GM19397 (cell line): ENCODE results near the gene KLF4.
A peak's percentile ranks its signal among the peaks of the same experiment; 100 is the strongest.
"Not testable (repeated sequence)": the region's sequence is repeated elsewhere in the genome, so short reads cannot be mapped to it uniquely, and the experiment has no call there.

Source experiments
- ATAC-seq: cut with Tn5 transposase; IDR thresholded peaks from one replicate; pipeline ENCODE4 v1.9.1; 2021; ENCODE audit warnings: mild to moderate bottlenecking, moderate library complexity; ENCODE audit not compliant: unreplicated experiment

The KLF4 gene

GRCh38 chr9:107489687-107490605, at the start of gene KLF4:
Gene KLF4 (minus strand): TSS chr9:107489769. CDS start chr9:107489172, 597 bp downstream.
- ATAC-seq: peak; percentile 77

GRCh38 chr9:107536462-107536861, 46.9 kb upstream of the KLF4 start:
- ATAC-seq: no peak

GRCh38 chr9:107534510-107535078, 45.0 kb upstream of the KLF4 start:
- no peak for ATAC-seq

GRCh38 chr9:107530679-107531078, 41.1 kb upstream of the KLF4 start:
- no peak for ATAC-seq

DNA sequence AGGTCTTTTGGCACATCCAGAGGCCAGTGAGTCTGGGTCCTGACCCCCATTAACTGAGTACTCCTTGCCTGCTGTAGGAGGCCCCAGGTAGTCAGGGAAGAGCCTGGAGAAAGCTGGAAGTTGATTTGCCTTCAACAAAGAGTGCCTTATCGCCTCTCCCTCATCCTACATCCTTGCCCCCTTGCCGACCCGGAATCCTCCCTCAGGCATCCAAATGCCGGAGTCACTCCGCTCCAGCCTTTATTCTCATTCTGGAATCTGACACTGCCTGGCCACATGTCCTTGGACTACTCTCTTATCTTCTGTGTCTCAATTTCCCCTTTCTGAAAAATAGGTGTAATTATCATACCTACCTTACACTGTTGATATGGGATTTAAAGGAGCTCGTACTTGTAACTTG, 39.1 kb upstream of the KLF4 start:
- ATAC-seq: no peak

DNA sequence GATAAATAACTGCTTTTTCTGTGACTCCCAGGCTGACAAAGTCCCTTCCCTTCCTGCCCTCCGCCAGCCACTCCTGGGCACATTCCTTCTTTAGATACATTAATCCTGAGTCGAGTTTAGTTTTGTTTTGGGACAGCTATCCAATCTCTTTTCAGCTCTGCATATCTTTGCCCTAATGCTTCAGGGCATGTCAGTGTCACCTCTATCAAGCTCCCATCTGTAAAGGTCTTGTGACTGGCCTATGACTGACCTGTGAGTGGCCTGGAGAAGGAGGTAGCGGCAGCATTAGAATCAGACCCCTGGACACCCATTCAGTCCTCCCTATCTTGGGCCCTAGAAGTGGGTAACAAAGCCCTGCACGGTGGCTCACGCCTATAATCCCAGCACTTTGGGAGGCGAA, 34.0 kb upstream of the KLF4 start:
- ATAC-seq: no peak

- no peak for ATAC-seq
Observed at GRCh38 chr9:107520186-107520585, 30.6 kb upstream of the KLF4 start.

DNA sequence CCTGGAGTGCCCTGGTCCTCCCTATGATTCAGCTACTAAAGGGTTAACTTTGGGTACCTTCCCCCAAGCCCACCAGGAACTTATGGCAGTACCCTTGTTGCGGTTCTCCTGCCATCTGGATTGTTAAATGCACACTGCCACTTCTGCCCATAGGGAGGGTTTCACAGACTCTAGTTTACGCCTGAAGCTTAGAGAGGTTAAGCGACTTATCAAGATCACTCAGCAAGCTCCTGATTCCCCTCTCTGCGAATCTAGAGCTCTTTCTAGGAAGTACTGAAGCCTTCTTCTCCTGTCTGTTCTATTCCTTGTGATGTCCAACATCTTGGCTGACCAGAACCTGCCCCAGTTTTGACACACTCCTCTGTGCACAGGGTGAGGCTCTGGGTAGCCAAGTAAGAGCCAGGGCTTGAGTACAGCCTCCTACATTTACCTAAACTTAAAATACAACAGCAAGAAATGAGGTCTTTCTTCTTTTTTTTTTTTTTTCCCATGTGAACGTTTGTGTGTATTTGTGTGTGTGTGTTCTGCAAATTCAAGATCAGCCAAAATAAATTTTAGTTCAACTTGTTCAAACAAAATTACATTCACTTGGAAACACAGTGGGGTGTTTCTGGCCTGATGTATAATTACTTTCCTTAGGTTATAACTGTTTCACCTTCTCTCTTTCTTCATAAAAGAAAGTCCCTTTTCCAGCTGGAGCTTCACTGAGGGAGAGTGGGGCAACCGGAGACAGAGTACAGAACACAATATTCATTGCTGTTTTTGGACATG, 28.7 kb upstream of the KLF4 start:
- ATAC-seq: no peak

DNA sequence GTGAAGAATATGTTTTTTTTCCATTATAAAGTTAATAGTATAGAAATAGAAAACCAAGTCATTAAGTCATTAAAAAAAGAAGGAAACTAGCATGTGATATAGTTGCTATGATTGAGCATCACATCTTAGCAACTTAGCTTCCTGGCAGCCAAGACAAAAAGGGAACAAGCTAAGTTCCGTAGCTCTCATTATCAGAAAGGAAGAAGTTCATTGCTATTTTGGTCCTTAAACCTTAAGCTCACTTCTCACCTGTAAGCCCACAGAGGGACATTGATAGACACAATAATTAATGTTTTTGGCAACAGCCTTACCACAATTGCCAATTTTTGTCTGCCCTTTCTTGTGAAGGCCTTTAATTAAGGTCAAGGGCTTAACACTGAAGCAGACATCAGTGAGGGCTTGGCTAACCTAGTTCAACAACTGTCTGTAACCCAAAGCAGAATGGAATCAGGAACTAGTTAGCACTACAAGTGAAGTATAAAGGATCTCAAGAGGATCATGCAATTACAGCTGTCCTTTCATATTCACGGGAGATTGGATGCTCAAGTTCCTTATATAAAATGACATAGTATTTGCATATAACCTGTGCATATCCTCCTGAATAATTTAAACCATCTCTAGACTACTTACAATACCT, 24.0 kb upstream of the KLF4 start:
- ATAC-seq: no peak

- no peak for ATAC-seq
Observed at GRCh38 chr9:107504585-107505455, 15.3 kb upstream of the KLF4 start.

DNA sequence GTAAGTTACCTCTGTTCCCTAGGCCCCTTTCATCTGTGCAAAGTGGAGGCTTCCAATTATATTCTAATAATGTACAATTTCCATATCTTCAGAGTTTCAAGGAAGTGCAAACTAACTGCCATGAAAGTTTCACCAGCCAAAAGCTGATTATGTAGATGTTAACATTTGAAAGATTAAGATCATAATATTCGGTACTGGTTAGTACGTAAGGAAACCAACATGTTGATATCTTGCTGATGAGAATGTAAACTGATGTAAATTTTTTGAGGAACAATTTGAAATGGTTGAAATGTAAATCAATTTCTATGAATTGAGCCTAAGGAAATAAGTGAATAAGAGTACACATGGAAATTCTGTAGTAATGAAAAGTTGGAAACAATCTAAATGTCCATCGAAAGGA, 12.9 kb upstream of the KLF4 start:
- no peak for ATAC-seq

- ATAC-seq: not testable (repeated sequence)
Observed at GRCh38 chr9:107500421-107501200, 11.0 kb upstream of the KLF4 start.

DNA sequence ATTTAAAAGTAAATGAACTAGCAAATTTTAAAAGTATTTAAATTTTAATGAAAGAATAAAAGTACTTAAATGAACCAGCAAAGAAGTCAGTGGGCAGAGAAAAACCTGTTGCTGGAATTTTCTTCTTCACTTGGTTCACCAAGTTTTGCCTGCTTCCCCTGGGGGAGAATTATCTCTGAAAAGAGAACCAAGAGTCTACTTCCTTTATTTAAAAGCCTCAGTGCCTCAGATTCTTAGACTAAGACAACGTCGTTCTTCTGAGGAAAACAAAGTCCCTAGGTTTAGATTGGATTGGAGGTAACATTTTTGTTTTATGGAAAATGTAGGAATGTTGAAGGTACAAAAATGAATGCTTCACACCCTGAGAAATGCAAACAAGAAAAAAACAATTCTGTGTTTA, 7.4 kb upstream of the KLF4 start:
- ATAC-seq: no peak

DNA sequence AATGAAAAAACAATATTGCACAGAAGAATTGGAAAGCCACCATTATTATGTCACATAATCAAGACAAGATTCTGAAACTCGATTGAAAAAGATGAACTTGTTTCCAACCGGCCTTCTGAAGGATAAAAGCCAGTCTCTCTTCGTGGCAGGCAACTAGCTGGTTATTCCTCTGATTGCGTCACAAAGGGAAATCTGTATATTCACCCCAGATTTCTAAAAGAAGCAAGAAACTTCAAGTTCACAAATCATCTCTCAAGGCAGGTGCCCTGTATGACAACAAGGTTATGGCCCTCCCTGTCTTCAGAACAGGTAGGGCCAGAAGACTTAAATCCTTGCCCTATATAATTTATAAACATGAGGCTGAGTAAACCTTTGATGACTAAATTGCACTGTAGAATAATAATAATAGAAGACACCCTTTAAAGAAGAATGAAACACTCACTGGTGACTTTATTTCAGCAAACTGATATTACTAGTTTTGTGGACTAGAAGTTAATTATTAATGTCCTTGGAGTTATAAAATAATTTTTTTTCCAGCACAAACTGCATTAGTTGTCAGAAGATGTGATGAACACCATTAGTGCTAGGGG, 2.9 kb upstream of the KLF4 start:
- no peak for ATAC-seq

- ATAC-seq: no peak
Observed at GRCh38 chr9:107491081-107492053, 1.8 kb upstream of the KLF4 start.

DNA sequence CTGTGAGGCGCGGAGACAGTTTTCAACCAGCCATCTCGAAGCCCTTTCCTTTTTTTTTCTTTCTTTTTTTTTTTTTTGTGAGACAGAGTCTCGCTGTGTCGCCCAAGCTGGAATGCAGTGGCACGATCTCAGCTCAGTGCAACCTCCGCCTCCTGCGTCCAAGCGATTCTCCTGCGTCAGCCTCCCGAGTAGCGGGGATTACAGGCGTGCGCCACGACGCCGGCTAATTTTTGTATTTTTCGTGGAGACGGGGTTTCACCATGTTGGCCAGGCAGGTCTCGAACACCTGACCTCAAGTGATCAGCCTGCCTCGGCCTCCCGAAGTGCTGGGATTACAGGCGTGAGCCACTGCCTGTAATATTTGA, 1.0 kb upstream of the KLF4 start:
- not testable (repeated sequence) for ATAC-seq

DNA sequence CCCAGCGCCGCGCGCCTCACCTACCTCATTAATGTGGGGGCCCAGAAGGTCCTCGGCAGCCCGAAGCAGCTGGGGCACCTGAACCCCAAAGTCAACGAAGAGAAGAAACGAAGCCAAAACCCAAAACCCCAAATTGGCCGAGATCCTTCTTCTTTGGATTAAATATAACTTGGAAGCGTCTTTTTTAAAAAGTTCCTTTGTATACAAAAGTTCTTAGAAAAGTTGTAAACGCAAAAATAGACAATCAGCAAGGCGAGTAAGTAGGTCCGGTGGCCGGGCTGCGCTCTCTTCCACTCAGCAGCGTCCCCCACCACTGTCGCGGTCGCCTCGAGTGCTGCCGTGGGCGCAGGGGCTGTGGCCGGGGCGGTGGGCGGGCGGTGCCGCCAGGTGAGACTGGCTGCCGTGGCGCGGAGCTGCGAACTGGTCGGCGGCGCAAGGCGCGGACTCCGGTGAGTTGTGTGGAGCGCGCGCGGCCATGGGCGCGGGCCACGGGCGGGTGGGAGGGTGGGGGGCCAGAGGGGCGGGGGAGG, 360 bp downstream of the KLF4 start:
- ATAC-seq: peak; percentile 28
